LNCAP (cell line): ENCODE results near the gene TCEAL2.
"Not testable (repeated sequence)": the region's sequence is repeated elsewhere in the genome, so short reads cannot be mapped to it uniquely, and the experiment has no call there.

Experiments used
- TF ChIP-seq, protein P1 (sequence below): fragments of 450-650 bp; IDR thresholded peaks from 2 replicates; pipeline ENCODE4 v1.5.1; 2017; ENCODE audit warnings: mild to moderate bottlenecking

The TCEAL2 gene

GRCh38 chrX:102125436-102125835, at the start of gene TCEAL2:
Gene TCEAL2, plus strand, starts transcription at chrX:102125679. Its CDS starts 1,152 bp downstream, at chrX:102126831.
- TF ChIP-seq, protein P1, sequence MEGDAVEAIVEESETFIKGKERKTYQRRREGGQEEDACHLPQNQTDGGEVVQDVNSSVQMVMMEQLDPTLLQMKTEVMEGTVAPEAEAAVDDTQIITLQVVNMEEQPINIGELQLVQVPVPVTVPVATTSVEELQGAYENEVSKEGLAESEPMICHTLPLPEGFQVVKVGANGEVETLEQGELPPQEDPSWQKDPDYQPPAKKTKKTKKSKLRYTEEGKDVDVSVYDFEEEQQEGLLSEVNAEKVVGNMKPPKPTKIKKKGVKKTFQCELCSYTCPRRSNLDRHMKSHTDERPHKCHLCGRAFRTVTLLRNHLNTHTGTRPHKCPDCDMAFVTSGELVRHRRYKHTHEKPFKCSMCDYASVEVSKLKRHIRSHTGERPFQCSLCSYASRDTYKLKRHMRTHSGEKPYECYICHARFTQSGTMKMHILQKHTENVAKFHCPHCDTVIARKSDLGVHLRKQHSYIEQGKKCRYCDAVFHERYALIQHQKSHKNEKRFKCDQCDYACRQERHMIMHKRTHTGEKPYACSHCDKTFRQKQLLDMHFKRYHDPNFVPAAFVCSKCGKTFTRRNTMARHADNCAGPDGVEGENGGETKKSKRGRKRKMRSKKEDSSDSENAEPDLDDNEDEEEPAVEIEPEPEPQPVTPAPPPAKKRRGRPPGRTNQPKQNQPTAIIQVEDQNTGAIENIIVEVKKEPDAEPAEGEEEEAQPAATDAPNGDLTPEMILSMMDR: not testable (repeated sequence)

- TF ChIP-seq, protein P1: no peak
These were observed 48.1 kb upstream of the TCEAL2 start for GRCh38 chrX:102077426-102077825.

- TF ChIP-seq, protein P1: no peak
These were observed 39.8 kb upstream of the TCEAL2 start for GRCh38 chrX:102085706-102086105.

DNA sequence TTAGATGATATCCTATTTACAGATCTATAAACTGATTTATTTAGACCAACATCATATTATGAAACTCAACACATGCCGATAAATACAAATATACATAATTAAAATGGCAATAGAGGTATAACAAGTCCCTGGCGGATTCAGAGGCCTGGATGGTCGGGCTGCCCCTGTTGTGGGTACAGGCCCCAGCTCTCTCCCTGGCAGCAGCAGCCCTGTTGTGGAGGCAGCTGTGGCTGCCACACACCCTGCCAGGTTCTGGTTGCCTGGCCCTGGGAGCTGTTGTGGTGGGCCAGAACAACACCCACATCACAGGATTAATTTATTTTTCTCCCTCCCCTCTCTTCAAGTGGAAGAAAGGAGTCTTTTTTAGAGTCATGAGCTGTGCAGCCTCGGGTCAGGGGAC, 12.1 kb upstream of the TCEAL2 start:
- TF ChIP-seq, protein P1: no peak

DNA sequence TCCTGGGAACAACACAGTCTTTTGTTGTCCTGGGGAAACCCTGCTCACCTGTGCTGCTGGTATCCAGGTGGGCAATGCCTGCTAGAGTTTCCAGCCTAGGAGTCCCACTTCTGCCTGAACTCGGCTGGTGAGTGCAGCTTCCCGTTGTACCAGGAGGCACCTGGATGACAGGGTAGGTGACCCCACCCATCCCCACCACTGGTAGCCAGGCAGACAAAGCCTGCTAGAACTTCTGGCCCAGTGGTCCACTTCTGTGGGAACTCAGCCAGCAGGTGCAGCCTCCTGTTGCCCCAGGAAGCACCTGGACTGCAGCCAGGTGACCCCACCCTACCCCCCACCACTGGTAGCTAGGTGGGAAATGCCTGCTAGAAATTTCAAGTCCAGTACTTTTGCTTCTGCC, 9.7 kb upstream of the TCEAL2 start:
- TF ChIP-seq, protein P1: no peak

GRCh38 chrX:102126863-102127262, 1.4 kb downstream of the TCEAL2 start:
- TF ChIP-seq, protein P1: no peak

DNA sequence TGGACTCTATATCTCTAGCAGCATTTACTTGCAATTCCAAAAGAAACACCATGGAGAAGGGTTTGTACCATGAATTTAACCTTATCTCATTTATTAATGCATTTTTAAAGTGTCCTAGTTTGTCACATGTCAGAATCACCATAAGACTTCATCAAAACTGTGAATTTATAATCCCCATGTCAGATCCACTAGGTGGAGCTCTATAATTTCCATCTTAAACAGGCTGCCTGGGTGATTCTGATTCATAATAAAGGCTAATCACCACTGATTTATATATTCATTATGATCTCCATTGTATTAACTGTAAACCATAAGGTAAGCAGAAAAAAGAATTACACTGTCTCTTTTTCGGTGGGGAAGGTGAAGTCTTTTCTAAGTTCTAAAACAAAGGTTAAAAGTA, 4.0 kb downstream of the TCEAL2 start:
- TF ChIP-seq, protein P1: peak; percentile 51

DNA sequence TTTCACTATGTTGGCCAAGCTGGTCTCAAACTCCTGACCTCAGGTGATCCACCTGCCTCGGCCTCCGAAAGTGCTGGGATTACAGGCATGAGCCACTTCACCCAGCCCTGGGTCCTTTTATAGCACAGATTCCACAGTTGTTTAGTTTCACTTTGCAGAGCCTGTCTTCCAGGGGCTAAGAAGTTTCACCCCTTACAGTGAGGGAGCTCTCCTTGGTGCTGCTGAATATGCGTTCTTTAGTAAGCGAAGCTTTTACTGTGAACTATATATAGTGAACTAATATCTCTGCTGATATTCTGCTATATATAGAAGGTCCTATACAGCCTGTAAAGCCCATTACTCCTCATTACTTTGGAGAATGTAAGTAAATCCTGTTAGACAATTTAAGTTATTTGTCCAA, 12.6 kb downstream of the TCEAL2 start:
- TF ChIP-seq, protein P1: no peak
